Upper lobe of right lung (tissue), 1 donor: ENCODE data around the gene DYNLT1. TPM values are rescaled to one million over a fixed set of nuclear protein-coding genes. Genes with fewer than 3 reads are reported as not detected.

Experiments
- ATAC-seq: fragments of 200-7000 bp; cut with Tn5 transposase; one replicate; pipeline ENCODE4 v1.9.1; 2020; ENCODE audit warnings: mild to moderate bottlenecking, moderate library complexity
- DNase-seq: peaks from one replicate; pipeline ENCODE4 v3.0.0-alpha.2; 2020
- H3K27ac ChIP-seq: fragments of 200-600 bp; one replicate; pipeline ENCODE4 v1.8.0; 2022
- H3K27me3 ChIP-seq: fragments of 200-600 bp; one replicate; pipeline ENCODE4 v1.8.0; 2022; ENCODE audit warnings: mild to moderate bottlenecking
- H3K36me3 ChIP-seq: fragments of 200-600 bp; one replicate; pipeline ENCODE4 v1.8.0; 2022
- H3K4me1 ChIP-seq: fragments of 200-600 bp; one replicate; pipeline ENCODE4 v1.8.0; 2022
- H3K4me3 ChIP-seq: fragments of 200-600 bp; one replicate; pipeline ENCODE4 v1.8.0; 2022; ENCODE audit warnings: mild to moderate bottlenecking
- H3K9me3 ChIP-seq: fragments of 200-600 bp; one replicate; pipeline ENCODE4 v1.8.0; 2022
- CTCF ChIP-seq: fragments of 200-600 bp; IDR thresholded peaks from one replicate; pipeline ENCODE4 v1.8.0; 2022; ENCODE audit warnings: antibody characterized with exemption
- intact Hi-C: fragments of 100-400 bp; cut with DNase I; formaldehyde crosslinking; loops from one replicate; pipeline ENCODE4 v1.11.0; 2022
- total RNA-seq: library from RNA; stranded (reverse); fragmentation: NEBNext Ultra II Directional; extraction: Animal tissue kit (Norgen Biotek cat#: 25700); gene quantifications from one replicate; pipeline ENCODE4 v1.2.1, GENCODE V29; 2021
- donor health status: DM: no; HTN: yes; CAD: no; lungs with severe emphysema.

Gene DYNLT1
- total RNA-seq, 1 donor from 2014 or later = 104 TPM

- no peak for ATAC-seq
- H3K36me3 ChIP-seq = no peaks in the 10 kb centered on the region
- H3K27me3 ChIP-seq = no peaks in the 10 kb centered on the region
- H3K4me3 ChIP-seq = no peak overlapping the region
- TF ChIP-seq CTCF = no peak
- intact Hi-C loops = no loop called here
- H3K4me1 ChIP-seq = peaks cover 34% of the 10 kb centered on the region
- H3K27ac ChIP-seq = no peak overlapping the region
- no peaks in the 10 kb centered on the region for H3K9me3 ChIP-seq
- no peak for DNase-seq
Measured at GRCh38 chr6:158647501-158647900, 3.0 kb upstream of the DYNLT1 start.

- H3K36me3 ChIP-seq = peaks cover under 1% of the 10 kb centered on the region
- H3K9me3 ChIP-seq = no peaks in the 10 kb centered on the region
- ATAC-seq = no peak
- H3K27ac ChIP-seq = peak overlapping the region; percentile 99
- intact Hi-C loops = no loop called here
- peak; percentile 55 for DNase-seq
- H3K4me3 ChIP-seq = no peak overlapping the region
- peaks cover 43% of the 10 kb centered on the region for H3K4me1 ChIP-seq
- H3K27me3 ChIP-seq = no peaks in the 10 kb centered on the region
- TF ChIP-seq CTCF = no peak
Measured at GRCh38 chr6:158646023-158646910, 1.7 kb upstream of the DYNLT1 start.

- Histone ChIP-seq H3K4me1 (peaks cover 47% of the 10 kb centered on the region), H3K36me3 (peaks cover 10% of the 10 kb centered on the region), H3K27me3 (no peaks in the 10 kb centered on the region), H3K9me3 (no peaks in the 10 kb centered on the region), H3K4me3 (peak overlapping the region; percentile 98), H3K27ac (peak overlapping the region; percentile 99)
- ATAC-seq = no peak
- peak; percentile 0 for DNase-seq
- intact Hi-C loops = no loop called here
- no peak for TF ChIP-seq CTCF
Measured at GRCh38 chr6:158645064-158646022, 800 bp upstream of the DYNLT1 start.

GRCh38 chr6:158643836-158644230, 710 bp downstream of the DYNLT1 start:
- Histone ChIP-seq H3K27me3 (no peaks in the 10 kb centered on the region), H3K9me3 (no peaks in the 10 kb centered on the region), H3K4me1 (peaks cover 38% of the 10 kb centered on the region), H3K36me3 (peaks cover 16% of the 10 kb centered on the region), H3K27ac (peak overlapping the region; percentile 99), H3K4me3 (peak overlapping the region; percentile 98)
- intact Hi-C loops = no loop called here
- no peak for TF ChIP-seq CTCF
- DNase-seq = no peak
- ATAC-seq = no peak

GRCh38 chr6:158642097-158642601, 2.4 kb downstream of the DYNLT1 start:
- Histone ChIP-seq H3K4me1 (peaks cover 33% of the 10 kb centered on the region), H3K4me3 (peak overlapping the region; percentile 98), H3K9me3 (no peaks in the 10 kb centered on the region), H3K36me3 (peaks cover 18% of the 10 kb centered on the region), H3K27ac (peak overlapping the region; percentile 99), H3K27me3 (no peaks in the 10 kb centered on the region)
- ATAC-seq = no peak
- TF ChIP-seq CTCF = no peak
- intact Hi-C loops = no loop called here
- peak; percentile 60 for DNase-seq
